ENCODE results near the gene MVK. TPM values are rescaled to one million over a fixed set of nuclear protein-coding genes. Genes with fewer than 3 reads are reported as not detected.
A peak's percentile ranks its signal among the peaks of the same experiment; 100 is the strongest.

Gene MVK
- polyA plus RNA-seq, 3 donors: 1.1 to 3.8 (median 1.6) TPM

DNA sequence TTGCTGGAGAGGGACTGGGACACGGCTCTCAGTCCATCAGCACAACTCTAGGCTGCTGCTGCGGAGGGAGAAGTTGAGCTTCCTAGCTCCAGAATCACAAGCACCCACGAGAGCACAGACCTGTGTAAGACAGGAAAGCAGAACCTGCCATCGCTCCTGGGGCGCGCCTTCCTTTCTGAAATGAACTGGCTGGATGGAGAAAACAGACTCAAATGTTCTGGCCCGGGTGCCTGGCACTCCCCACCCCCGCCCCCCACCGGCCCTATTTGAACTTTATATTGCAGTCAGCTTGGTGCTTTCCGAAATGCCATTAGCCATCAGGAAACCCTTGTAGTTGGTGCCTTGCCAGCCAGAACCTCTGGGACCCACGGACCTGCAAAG lies 23.8 kb downstream of the MVK start:
- intact Hi-C loops (cut with micrococcal nuclease): no loop called here
- no peak overlapping the region for H3K27ac Mint-ChIP-seq
- Histone ChIP-seq H3K4me1 (ENCODE audit: control insufficient read depth in 1 of 2, insufficient read depth in 2 of 2, low read length in 2 of 2) (peaks cover 13 to 19% of the 10 kb centered on the region in 2 donors), H3K9me3 (replicated peaks in 1 of 2; ENCODE audit: control insufficient read depth in 1 of 2, insufficient read depth in 1 of 2, low read length in 2 of 2) (no peaks in the 10 kb centered on the region), H3K4me2 (replicated peaks; ENCODE audit: extremely low read depth, low read length, poor library complexity, severe bottlenecking) (no peak overlapping the region), H3K9ac (ENCODE audit: insufficient read depth, low read length, poor library complexity, severe bottlenecking) (no peak overlapping the region), H2AFZ (ENCODE audit: insufficient read depth, low read depth, low read length, poor library complexity, severe bottlenecking) (no peak overlapping the region), H3K36me3 (replicated peaks in 1 of 2; ENCODE audit: control insufficient read depth in 1 of 2, insufficient read depth in 2 of 2, low read length in 2 of 2) (peaks cover 0 to 3% of the 10 kb centered on the region in 2 donors), H3K27ac (ENCODE audit: low read depth in 1 of 2, low read length in 2 of 2) (no peak overlapping the region), H3K79me2 (ENCODE audit: insufficient read depth, low read length) (no peaks in the 10 kb centered on the region), H3K4me3 (replicated peaks in 1 of 3; ENCODE audit: low read depth in 2 of 3, low read length in 3 of 3) (no peak overlapping the region), H3K27me3 (ENCODE audit: control insufficient read depth in 2 of 2, insufficient read depth in 2 of 2, low read length in 2 of 2) (no peaks in the 10 kb centered on the region), H4K20me1 (ENCODE audit: insufficient read depth, low read length) (peaks cover 4% of the 10 kb centered on the region)
- DNase-seq: no peak
- TF ChIP-seq, protein P1, sequence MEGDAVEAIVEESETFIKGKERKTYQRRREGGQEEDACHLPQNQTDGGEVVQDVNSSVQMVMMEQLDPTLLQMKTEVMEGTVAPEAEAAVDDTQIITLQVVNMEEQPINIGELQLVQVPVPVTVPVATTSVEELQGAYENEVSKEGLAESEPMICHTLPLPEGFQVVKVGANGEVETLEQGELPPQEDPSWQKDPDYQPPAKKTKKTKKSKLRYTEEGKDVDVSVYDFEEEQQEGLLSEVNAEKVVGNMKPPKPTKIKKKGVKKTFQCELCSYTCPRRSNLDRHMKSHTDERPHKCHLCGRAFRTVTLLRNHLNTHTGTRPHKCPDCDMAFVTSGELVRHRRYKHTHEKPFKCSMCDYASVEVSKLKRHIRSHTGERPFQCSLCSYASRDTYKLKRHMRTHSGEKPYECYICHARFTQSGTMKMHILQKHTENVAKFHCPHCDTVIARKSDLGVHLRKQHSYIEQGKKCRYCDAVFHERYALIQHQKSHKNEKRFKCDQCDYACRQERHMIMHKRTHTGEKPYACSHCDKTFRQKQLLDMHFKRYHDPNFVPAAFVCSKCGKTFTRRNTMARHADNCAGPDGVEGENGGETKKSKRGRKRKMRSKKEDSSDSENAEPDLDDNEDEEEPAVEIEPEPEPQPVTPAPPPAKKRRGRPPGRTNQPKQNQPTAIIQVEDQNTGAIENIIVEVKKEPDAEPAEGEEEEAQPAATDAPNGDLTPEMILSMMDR (IDR thresholded peaks at IDR 0.05): no peak
- H3K9me3 Mint-ChIP-seq: peaks cover 0 to 2% (median 0%) of the 10 kb centered on the region in 7 donors
- H3K4me3 Mint-ChIP-seq: no peak overlapping the region
- H3K4me1 Mint-ChIP-seq: peaks cover 22% of the 10 kb centered on the region
- 44% methylated on average over 11 of the region's 11 CpGs for WGBS (ENCODE audit: insufficient coverage)
- H3K36me3 Mint-ChIP-seq: peaks cover 16 to 27% of the 10 kb centered on the region in 2 donors
- peaks cover 5 to 21% (median 13%) of the 10 kb centered on the region in 3 donors for H3K27me3 Mint-ChIP-seq (ENCODE audit: low read depth in 3 of 3)

- Mint-ChIP-seq H3K4me3 (no peak overlapping the region), H3K4me1 (peaks cover 22% of the 10 kb centered on the region), H3K9me3 (peaks cover 0 to 2% (median 0%) of the 10 kb centered on the region in 7 donors), H3K27ac (peak overlapping the region in 2 of 7 donors; percentile 14 to 22), H3K36me3 (peaks cover 16 to 25% of the 10 kb centered on the region in 2 donors), H3K27me3 (ENCODE audit: low read depth in 3 of 3) (peaks cover 3 to 17% (median 14%) of the 10 kb centered on the region in 3 donors)
- H3K27ac ChIP-seq (ENCODE audit: low read depth in 1 of 2, low read length in 2 of 2): no peak overlapping the region
- no peaks in the 10 kb centered on the region for H3K79me2 ChIP-seq (ENCODE audit: insufficient read depth, low read length)
- peaks cover 4% of the 10 kb centered on the region for H4K20me1 ChIP-seq (ENCODE audit: insufficient read depth, low read length)
- no peak overlapping the region for H2AFZ ChIP-seq (ENCODE audit: insufficient read depth, low read depth, low read length, poor library complexity, severe bottlenecking)
- intact Hi-C loops (cut with micrococcal nuclease): loop anchor here (1.0 to 2.0 kb wide), 2 partner anchors 177 kb away; no protein-coding TSS in a partner anchor
- no peaks in the 10 kb centered on the region for H3K27me3 ChIP-seq (ENCODE audit: control insufficient read depth in 2 of 2, insufficient read depth in 2 of 2, low read length in 2 of 2)
- no peak overlapping the region for H3K9ac ChIP-seq (ENCODE audit: insufficient read depth, low read length, poor library complexity, severe bottlenecking)
- H3K4me2 ChIP-seq (replicated peaks; ENCODE audit: extremely low read depth, low read length, poor library complexity, severe bottlenecking): no peak overlapping the region
- H3K4me1 ChIP-seq (ENCODE audit: control insufficient read depth in 1 of 2, insufficient read depth in 2 of 2, low read length in 2 of 2): peaks cover 13 to 19% of the 10 kb centered on the region in 2 donors
- peak; percentile 34 to 58 (median 54) for DNase-seq
- H3K4me3 ChIP-seq (replicated peaks in 1 of 3; ENCODE audit: low read depth in 2 of 3, low read length in 3 of 3): no peak overlapping the region
- no peaks in the 10 kb centered on the region for H3K9me3 ChIP-seq (replicated peaks in 1 of 2; ENCODE audit: control insufficient read depth in 1 of 2, insufficient read depth in 1 of 2, low read length in 2 of 2)
- WGBS (ENCODE audit: insufficient coverage): 54% methylated on average over 25 of the region's 27 CpGs
- peaks cover 0 to 3% of the 10 kb centered on the region in 2 donors for H3K36me3 ChIP-seq (replicated peaks in 1 of 2; ENCODE audit: control insufficient read depth in 1 of 2, insufficient read depth in 2 of 2, low read length in 2 of 2)
- TF ChIP-seq, protein P1 (IDR thresholded peaks at IDR 0.05): peak; percentile 95
These were observed 24.3 kb downstream of the MVK start for GRCh38 chr12:109597795-109598427.

Data from CD14-positive monocyte (primary cell).